Thoracic aorta (tissue), 2 donors: ENCODE results near the gene ABCC9. TPM values are rescaled to one million over a fixed set of nuclear protein-coding genes. Genes with fewer than 3 reads are reported as not detected.
"Not testable (repeated sequence)": the region's sequence is repeated elsewhere in the genome, so short reads cannot be mapped to it uniquely, and the experiment has no call there.

Experiments
- ATAC-seq: fragments of 150-250 bp; one replicate; pipeline ENCODE4 v1.8.0; 2017; ENCODE audit warnings: low read depth; ENCODE audit not compliant: insufficient number of reproducible peaks, low FRiP score
- DNase-seq: peaks from one replicate; pipeline ENCODE4 v3.0.0-alpha.2; 2020; ENCODE audit warnings: low spot score
- H3K27ac ChIP-seq, 2 donors: fragments of 200-600 bp; sonication (generic); 1 replicate in 1 of 2; 2 replicates in 1 of 2; pipeline ENCODE4 v1.5.1; 2016; ENCODE audit warnings: mild to moderate bottlenecking in 2 of 2, moderate library complexity in 2 of 2
- H3K27me3 ChIP-seq: fragments of 200-600 bp; sonication (generic); replicated peaks from 2 replicates; pipeline ENCODE4 v1.6.0; 2016; ENCODE audit warnings: mild to moderate bottlenecking; ENCODE audit not compliant: insufficient read depth
- H3K36me3 ChIP-seq: fragments of 200-600 bp; sonication (generic); one replicate; pipeline ENCODE4 v1.5.1; 2016
- H3K4me1 ChIP-seq, 2 donors: fragments of 200-600 bp; sonication (generic); 1 replicate in 1 of 2; 2 replicates in 1 of 2; pipeline versions ENCODE4 v1.5.1 to v1.6.0; 2016; ENCODE audit warnings: low read depth in 2 of 2, mild to moderate bottlenecking in 1 of 2; ENCODE audit not compliant: control insufficient read depth in 1 of 2
- H3K4me3 ChIP-seq: fragments of 200-600 bp; sonication (generic); 2 replicates; pipeline ENCODE4 v1.5.1; 2016; ENCODE audit warnings: mild to moderate bottlenecking
- H3K9me3 ChIP-seq: fragments of 200-600 bp; sonication (generic); 2 replicates; pipeline ENCODE4 v1.5.1; 2016
- CTCF ChIP-seq: fragments of 200-600 bp; sonication (generic); IDR thresholded peaks from one replicate; pipeline ENCODE4 v1.5.1; 2019; ENCODE audit warnings: antibody characterized with exemption
- total RNA-seq, 2 donors: library from RNA; depleted of rRNA; stranded (reverse); fragments of >200 nt; gene quantifications; one replicate each; pipeline versions ENCODE4 v1.1.0 to v1.2.3, GENCODE V29; 2016

The ABCC9 gene
- total RNA-seq, 2 donors from 2014 or later, result 19.6 to 42.6 TPM

- H3K27me3 ChIP-seq, result no peaks in the 10 kb centered on the region
- H3K9me3 ChIP-seq, result no peaks in the 10 kb centered on the region
- H3K4me1 ChIP-seq, result no peaks in the 10 kb centered on the region
- no peaks in the 10 kb centered on the region for H3K36me3 ChIP-seq
- no peak for TF ChIP-seq CTCF
- no peak for ATAC-seq
- H3K4me3 ChIP-seq, result no peak overlapping the region
- DNase-seq, result no peak
- no peak overlapping the region for H3K27ac ChIP-seq
Observed at GRCh38 chr12:21800011-21800410, 141.2 kb downstream of the ABCC9 start.

GRCh38 chr12:21797539-21797938 lies 143.7 kb downstream of the ABCC9 start:
- Histone ChIP-seq H3K4me3 (no peak overlapping the region), H3K27me3 (no peaks in the 10 kb centered on the region), H3K27ac (no peak overlapping the region), H3K4me1 (no peaks in the 10 kb centered on the region), H3K9me3 (no peaks in the 10 kb centered on the region), H3K36me3 (no peaks in the 10 kb centered on the region)
- no peak for ATAC-seq
- no peak for DNase-seq
- no peak for TF ChIP-seq CTCF

- no peaks in the 10 kb centered on the region for H3K4me1 ChIP-seq
- TF ChIP-seq CTCF, result no peak
- H3K27ac ChIP-seq, result no peak overlapping the region
- DNase-seq (no peak), ATAC-seq (no peak)
- H3K9me3 ChIP-seq, result no peaks in the 10 kb centered on the region
- H3K4me3 ChIP-seq, result no peak overlapping the region
- no peaks in the 10 kb centered on the region for H3K27me3 ChIP-seq
- no peaks in the 10 kb centered on the region for H3K36me3 ChIP-seq
Observed at GRCh38 chr12:21795648-21796328, 145.4 kb downstream of the ABCC9 start.

- not testable (repeated sequence) for H3K4me1 ChIP-seq, H3K27me3 ChIP-seq, H3K4me3 ChIP-seq, H3K27ac ChIP-seq, DNase-seq, H3K9me3 ChIP-seq, ATAC-seq, H3K36me3 ChIP-seq
Observed at GRCh38 chr12:21794807-21795595, 146.2 kb downstream of the ABCC9 start.

- not testable (repeated sequence) for H3K27me3 ChIP-seq, ATAC-seq, DNase-seq, H3K9me3 ChIP-seq, H3K36me3 ChIP-seq, H3K4me3 ChIP-seq, H3K27ac ChIP-seq
- peaks cover 7 to 11% of the 10 kb centered on the region in 2 donors for H3K4me1 ChIP-seq
Observed at GRCh38 chr12:21789687-21790086, 151.5 kb downstream of the ABCC9 start.

GRCh38 chr12:21788089-21788983 lies 152.9 kb downstream of the ABCC9 start:
- DNase-seq (no peak), ATAC-seq (no peak)
- Histone ChIP-seq H3K27ac (no peak overlapping the region), H3K4me1 (peaks cover 7 to 11% of the 10 kb centered on the region in 2 donors), H3K4me3 (no peak overlapping the region), H3K9me3 (no peaks in the 10 kb centered on the region), H3K27me3 (no peaks in the 10 kb centered on the region), H3K36me3 (no peaks in the 10 kb centered on the region)
- no peak for TF ChIP-seq CTCF
